Measurements from ENCODE around the gene PRKN.

DNA sequence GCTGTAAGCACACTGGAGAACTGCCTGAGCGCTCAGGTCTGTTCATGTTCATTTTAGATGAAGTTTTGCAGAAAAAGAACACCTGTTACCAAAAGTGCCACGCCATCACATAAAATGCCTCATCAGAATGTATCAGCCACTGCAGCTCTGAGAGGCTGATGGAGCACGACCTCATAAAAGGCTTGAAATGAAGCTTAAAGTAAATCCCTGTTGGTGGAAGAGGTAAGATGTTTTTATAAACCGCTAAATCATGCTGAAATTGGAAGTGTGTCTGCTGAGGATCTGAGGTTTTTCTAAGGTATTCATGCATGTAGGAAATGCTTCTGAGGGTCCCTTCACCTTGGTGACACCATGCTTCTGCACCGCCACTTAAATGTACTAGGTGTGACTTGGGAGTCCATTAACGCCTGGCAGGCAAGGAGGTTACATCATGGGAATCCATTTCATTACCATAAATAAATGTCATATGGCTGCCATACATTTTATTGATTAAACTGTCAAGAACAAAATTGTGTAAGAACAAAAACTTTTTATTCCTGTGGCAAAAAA, 1090.6 kb downstream of the PRKN start:
- TF ChIP-seq, protein P1, sequence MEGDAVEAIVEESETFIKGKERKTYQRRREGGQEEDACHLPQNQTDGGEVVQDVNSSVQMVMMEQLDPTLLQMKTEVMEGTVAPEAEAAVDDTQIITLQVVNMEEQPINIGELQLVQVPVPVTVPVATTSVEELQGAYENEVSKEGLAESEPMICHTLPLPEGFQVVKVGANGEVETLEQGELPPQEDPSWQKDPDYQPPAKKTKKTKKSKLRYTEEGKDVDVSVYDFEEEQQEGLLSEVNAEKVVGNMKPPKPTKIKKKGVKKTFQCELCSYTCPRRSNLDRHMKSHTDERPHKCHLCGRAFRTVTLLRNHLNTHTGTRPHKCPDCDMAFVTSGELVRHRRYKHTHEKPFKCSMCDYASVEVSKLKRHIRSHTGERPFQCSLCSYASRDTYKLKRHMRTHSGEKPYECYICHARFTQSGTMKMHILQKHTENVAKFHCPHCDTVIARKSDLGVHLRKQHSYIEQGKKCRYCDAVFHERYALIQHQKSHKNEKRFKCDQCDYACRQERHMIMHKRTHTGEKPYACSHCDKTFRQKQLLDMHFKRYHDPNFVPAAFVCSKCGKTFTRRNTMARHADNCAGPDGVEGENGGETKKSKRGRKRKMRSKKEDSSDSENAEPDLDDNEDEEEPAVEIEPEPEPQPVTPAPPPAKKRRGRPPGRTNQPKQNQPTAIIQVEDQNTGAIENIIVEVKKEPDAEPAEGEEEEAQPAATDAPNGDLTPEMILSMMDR (conservative IDR thresholded peaks at IDR 0.05) = no peak
- TF ChIP-seq ZFX (IDR thresholded peaks at IDR 0.05) = no peak

All from C4-2B (cell line).